HEK293 (cell line): Measurements from ENCODE around the gene ZNF597.

Experiments used
- CTCF ChIA-PET: fragments of 350-600 bp; formaldehyde crosslinking; extraction: SDS; loops from one replicate; lab custom pipeline; 2021; ENCODE audit warnings: antibody characterized with exemption; lab: Yijun Ruan, JAX
- POLR2A ChIA-PET: fragments of 300-600 bp; formaldehyde crosslinking; extraction: SDS; loops from one replicate; lab custom pipeline; 2020; ENCODE audit warnings: antibody characterized with exemption, inconsistent platforms; lab: Yijun Ruan, JAX
- H3K27ac ChIP-seq: fragments of 200-500 bp; sonication (Bioruptor generic); 2 replicates; pipeline ENCODE4 v1.5.1; 2014; ENCODE audit warnings: low read depth, low read length, control low read depth, inconsistent platforms; ENCODE audit errors: extremely low read depth
- H3K36me3 ChIP-seq, 2 experiments: fragments of 200-500 bp in 1 of 2; sonication (Bioruptor generic) in 1 of 2; 1 replicate in 1 of 2; 2 replicates in 1 of 2; pipeline ENCODE4 v1.5.1; 2014 to 2017; ENCODE audit warnings: inconsistent platforms in 2 of 2, low read length in 2 of 2; ENCODE audit not compliant: control insufficient read depth in 2 of 2, insufficient read depth in 1 of 2
- H3K4me1 ChIP-seq: fragments of 200-500 bp; sonication (Bioruptor generic); 2 replicates; pipeline ENCODE4 v1.5.1; 2014; ENCODE audit warnings: mild to moderate bottlenecking, low read length, inconsistent platforms; ENCODE audit not compliant: control insufficient read depth, insufficient read depth
- H3K4me3 ChIP-seq: 2 replicates; pipeline ENCODE4 v1.5.1; 2011; ENCODE audit warnings: low read depth, mild to moderate bottlenecking, control low read depth, low read length, moderate library complexity
- H3K9me3 ChIP-seq: fragments of 200-500 bp; sonication (Bioruptor generic); 2 replicates; pipeline ENCODE4 v1.5.1; 2014; ENCODE audit warnings: low read depth, low read length, inconsistent platforms; ENCODE audit not compliant: control insufficient read depth, insufficient read depth
- EGR2 ChIP-seq: fragments of 450-650 bp; formaldehyde crosslinking; IDR thresholded peaks from 2 replicates; pipeline ENCODE4 v1.5.1; 2016; ENCODE audit warnings: low read depth, missing biosample characterization, missing genetic modification characterization
- HIC1 ChIP-seq: fragments of 450-650 bp; formaldehyde crosslinking; IDR thresholded peaks from 2 replicates; pipeline ENCODE4 v1.5.1; 2016; ENCODE audit warnings: missing biosample characterization, missing genetic modification characterization
- KLF7 ChIP-seq: fragments of 450-650 bp; formaldehyde crosslinking; IDR thresholded peaks from 2 replicates; pipeline ENCODE4 v1.5.1; 2016; ENCODE audit warnings: missing biosample characterization, missing genetic modification characterization, borderline replicate concordance
- MEIS1 ChIP-seq: sonication (generic); formaldehyde crosslinking; IDR thresholded peaks from 2 replicates; pipeline ENCODE4 v1.8.1; 2022; ENCODE audit warnings: missing genetic modification reagents, mild to moderate bottlenecking, borderline replicate concordance
- SALL2 ChIP-seq: fragments of 450-650 bp; formaldehyde crosslinking; IDR thresholded peaks from 2 replicates; pipeline ENCODE4 v1.5.0; 2017; ENCODE audit warnings: missing biosample characterization, mild to moderate bottlenecking, missing genetic modification characterization, borderline replicate concordance
- SP3 ChIP-seq: fragments of 450-650 bp; formaldehyde crosslinking; IDR thresholded peaks from 2 replicates; pipeline ENCODE4 v1.5.1; 2016; ENCODE audit warnings: missing biosample characterization, missing genetic modification characterization
- TRIM28 ChIP-seq: IDR thresholded peaks from 2 replicates; pipeline ENCODE4 v1.6.1; 2011; ENCODE audit warnings: low read length, control low read depth, borderline replicate concordance
- ZBTB1 ChIP-seq: fragments of 450-650 bp; formaldehyde crosslinking; IDR thresholded peaks from 2 replicates; pipeline ENCODE4 v1.5.1; 2016; ENCODE audit warnings: missing biosample characterization, missing genetic modification characterization
- ZBTB48 ChIP-seq: fragments of 450-650 bp; formaldehyde crosslinking; IDR thresholded peaks from 2 replicates; pipeline ENCODE4 v1.5.1; 2016; ENCODE audit warnings: missing biosample characterization, missing genetic modification characterization
- ZFP37 ChIP-seq: fragments of 450-650 bp; formaldehyde crosslinking; IDR thresholded peaks from 2 replicates; pipeline ENCODE4 v1.5.1; 2016; ENCODE audit warnings: missing biosample characterization, missing genetic modification characterization
- ZNF280C ChIP-seq: fragments of 450-650 bp; formaldehyde crosslinking; IDR thresholded peaks from 2 replicates; pipeline ENCODE4 v1.5.1; 2016; ENCODE audit warnings: missing biosample characterization, missing genetic modification characterization
- ZNF335 ChIP-seq: fragments of 450-650 bp; formaldehyde crosslinking; conservative IDR thresholded peaks from 2 replicates; pipeline ENCODE4 v1.5.1; 2016; ENCODE audit warnings: missing biosample characterization, missing genetic modification characterization
- ZNF341 ChIP-seq: fragments of 450-650 bp; formaldehyde crosslinking; IDR thresholded peaks from 2 replicates; pipeline ENCODE4; 2016; ENCODE audit warnings: low read depth, missing biosample characterization, missing genetic modification characterization
- ZNF514 ChIP-seq: fragments of 450-650 bp; formaldehyde crosslinking; IDR thresholded peaks from 2 replicates; pipeline ENCODE4 v1.5.1; 2016; ENCODE audit warnings: missing biosample characterization, missing genetic modification characterization
- ZNF561 ChIP-seq: fragments of 450-650 bp; IDR thresholded peaks from 2 replicates; pipeline ENCODE4 v1.5.1; 2018; ENCODE audit warnings: missing biosample characterization, missing genetic modification characterization, borderline replicate concordance
- ZNF664 ChIP-seq: fragments of 450-650 bp; formaldehyde crosslinking; IDR thresholded peaks from 2 replicates; pipeline ENCODE4 v1.5.1; 2016; ENCODE audit warnings: missing biosample characterization, missing genetic modification characterization
- TF ChIP-seq, protein P1 (sequence below): fragments of 450-650 bp; formaldehyde crosslinking; IDR thresholded peaks from 2 replicates; pipeline ENCODE4 v1.5.1; 2016; ENCODE audit warnings: missing biosample characterization, missing genetic modification characterization, borderline replicate concordance

The ZNF597 gene

DNA sequence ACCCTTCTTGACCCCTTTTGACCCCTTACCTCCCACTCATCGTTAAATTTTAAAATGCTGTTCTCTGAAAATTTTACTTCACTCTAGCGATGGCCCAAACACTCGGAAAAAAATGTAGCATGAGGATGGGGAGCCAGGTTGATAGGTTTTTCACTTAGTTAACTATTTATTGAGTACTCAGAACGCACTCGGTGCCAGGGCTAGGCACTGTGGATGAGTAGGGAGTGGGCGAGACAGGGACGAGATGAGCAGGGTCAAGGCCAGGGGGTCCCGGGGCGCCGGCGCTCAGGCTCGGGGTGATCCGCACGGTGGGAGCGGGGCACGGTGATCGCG is 42.9 kb downstream of the ZNF597 start:
- H3K27ac ChIP-seq: peak overlapping the region; percentile 57; the same call in 1 of the 2 replicates
- H3K36me3 ChIP-seq: peaks cover 8 to 57% of the 10 kb centered on the region in 2 experiments; a peak in 2 of 3 replicates
- ChIA-PET CTCF (interaction anchor here (0.5 kb wide), 1 partner anchor 935 kb away, joined by 3 read pairs; no protein-coding TSS in a partner anchor), POLR2A (interaction anchor here (0.9 to 3.5 kb wide), 16 partner anchors 10 to 853 kb away, joined by 3 to 33 read pairs (median 4); partner anchors contain the start of genes NAA60, ZNF263 and ZNF597)
- 0 out of 2 replicates have a peak, but pooled peaks have one; percentile 81 for TF ChIP-seq ZNF335 (tag by site-specific recombination)
- TF ChIP-seq ZFP37 (tag by site-specific recombination): 0 out of 2 replicates have a peak, but pooled peaks have one; percentile 29
- TF ChIP-seq, protein P1, sequence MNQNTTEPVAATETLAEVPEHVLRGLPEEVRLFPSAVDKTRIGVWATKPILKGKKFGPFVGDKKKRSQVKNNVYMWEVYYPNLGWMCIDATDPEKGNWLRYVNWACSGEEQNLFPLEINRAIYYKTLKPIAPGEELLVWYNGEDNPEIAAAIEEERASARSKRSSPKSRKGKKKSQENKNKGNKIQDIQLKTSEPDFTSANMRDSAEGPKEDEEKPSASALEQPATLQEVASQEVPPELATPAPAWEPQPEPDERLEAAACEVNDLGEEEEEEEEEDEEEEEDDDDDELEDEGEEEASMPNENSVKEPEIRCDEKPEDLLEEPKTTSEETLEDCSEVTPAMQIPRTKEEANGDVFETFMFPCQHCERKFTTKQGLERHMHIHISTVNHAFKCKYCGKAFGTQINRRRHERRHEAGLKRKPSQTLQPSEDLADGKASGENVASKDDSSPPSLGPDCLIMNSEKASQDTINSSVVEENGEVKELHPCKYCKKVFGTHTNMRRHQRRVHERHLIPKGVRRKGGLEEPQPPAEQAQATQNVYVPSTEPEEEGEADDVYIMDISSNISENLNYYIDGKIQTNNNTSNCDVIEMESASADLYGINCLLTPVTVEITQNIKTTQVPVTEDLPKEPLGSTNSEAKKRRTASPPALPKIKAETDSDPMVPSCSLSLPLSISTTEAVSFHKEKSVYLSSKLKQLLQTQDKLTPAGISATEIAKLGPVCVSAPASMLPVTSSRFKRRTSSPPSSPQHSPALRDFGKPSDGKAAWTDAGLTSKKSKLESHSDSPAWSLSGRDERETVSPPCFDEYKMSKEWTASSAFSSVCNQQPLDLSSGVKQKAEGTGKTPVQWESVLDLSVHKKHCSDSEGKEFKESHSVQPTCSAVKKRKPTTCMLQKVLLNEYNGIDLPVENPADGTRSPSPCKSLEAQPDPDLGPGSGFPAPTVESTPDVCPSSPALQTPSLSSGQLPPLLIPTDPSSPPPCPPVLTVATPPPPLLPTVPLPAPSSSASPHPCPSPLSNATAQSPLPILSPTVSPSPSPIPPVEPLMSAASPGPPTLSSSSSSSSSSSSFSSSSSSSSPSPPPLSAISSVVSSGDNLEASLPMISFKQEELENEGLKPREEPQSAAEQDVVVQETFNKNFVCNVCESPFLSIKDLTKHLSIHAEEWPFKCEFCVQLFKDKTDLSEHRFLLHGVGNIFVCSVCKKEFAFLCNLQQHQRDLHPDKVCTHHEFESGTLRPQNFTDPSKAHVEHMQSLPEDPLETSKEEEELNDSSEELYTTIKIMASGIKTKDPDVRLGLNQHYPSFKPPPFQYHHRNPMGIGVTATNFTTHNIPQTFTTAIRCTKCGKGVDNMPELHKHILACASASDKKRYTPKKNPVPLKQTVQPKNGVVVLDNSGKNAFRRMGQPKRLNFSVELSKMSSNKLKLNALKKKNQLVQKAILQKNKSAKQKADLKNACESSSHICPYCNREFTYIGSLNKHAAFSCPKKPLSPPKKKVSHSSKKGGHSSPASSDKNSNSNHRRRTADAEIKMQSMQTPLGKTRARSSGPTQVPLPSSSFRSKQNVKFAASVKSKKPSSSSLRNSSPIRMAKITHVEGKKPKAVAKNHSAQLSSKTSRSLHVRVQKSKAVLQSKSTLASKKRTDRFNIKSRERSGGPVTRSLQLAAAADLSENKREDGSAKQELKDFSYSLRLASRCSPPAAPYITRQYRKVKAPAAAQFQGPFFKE (tag by site-specific recombination): 0 out of 2 replicates have a peak, but pooled peaks have one; percentile 37
- TF ChIP-seq TRIM28: no peak
- no peaks in the 10 kb centered on the region for H3K4me1 ChIP-seq
- H3K9me3 ChIP-seq: no peaks in the 10 kb centered on the region
- H3K4me3 ChIP-seq: peak overlapping the region; percentile 95

DNA sequence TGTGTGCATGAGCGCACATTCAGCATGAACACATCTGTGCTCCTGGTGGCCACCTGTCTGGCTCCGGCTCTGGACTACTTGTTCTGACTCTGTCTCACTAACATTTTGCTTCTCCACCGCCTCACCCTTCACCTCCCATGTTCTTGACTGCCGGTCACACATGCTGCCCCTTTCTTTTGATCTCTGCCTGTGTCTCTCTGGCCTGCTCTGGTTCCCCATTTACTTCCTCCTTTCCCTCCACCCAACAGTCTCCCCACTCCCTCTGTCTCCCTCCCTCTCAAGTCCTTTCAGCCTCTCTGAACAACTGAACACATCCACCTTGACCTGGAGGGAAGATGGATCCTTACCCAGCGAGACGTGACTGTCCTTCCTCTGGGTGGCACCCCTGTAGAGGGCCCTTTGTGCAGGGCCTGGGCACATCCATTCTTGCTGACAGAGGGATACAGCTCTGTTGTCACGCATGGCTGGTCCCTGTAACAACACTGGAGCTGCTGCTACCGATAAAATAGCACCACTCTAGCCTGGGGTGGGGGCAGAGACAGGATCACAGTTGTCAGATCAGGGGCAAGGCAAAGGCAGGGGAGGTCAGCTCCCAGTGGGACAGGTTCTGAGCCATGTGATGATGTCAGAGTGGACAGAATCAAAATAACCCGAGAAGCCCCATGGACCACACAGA is 53.5 kb downstream of the ZNF597 start:
- CTCF ChIA-PET: no interaction called here
- no peaks in the 10 kb centered on the region for H3K9me3 ChIP-seq
- no peaks in the 10 kb centered on the region for H3K4me1 ChIP-seq
- no peak overlapping the region for H3K27ac ChIP-seq
- peaks cover 16 to 72% of the 10 kb centered on the region in 2 experiments for H3K36me3 ChIP-seq
- POLR2A ChIA-PET: interaction anchor here (1.3 kb wide), 1 partner anchor 11 kb away, joined by 3 read pairs; the partner anchor contains the start of genes ZNF174 and ZSCAN32
- TF ChIP-seq ZNF561: no peak
- TF ChIP-seq HIC1 (tag by site-specific recombination): no peak
- TF ChIP-seq ZNF341 (tag by site-specific recombination): no peak
- H3K4me3 ChIP-seq: no peak overlapping the region

DNA sequence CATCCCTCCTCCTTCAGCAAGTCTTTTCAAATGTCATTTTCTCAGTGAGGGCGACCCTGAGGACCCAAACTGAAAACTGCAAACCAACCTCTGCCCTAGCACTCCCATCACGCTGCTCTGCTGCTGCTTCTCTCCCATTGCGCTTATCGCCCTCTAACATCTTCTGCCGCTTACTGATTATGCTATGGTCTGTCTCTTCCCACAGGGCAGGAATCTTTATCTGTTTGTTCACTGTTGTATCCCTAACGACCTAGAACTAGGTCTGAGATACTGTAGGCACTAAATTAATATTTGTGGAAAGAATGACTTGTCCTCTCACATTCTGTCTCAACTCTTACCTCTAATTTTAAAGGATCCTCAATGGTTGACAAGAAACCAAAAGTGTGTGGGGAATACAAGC is 55.0 kb downstream of the ZNF597 start:
- H3K9me3 ChIP-seq: no peaks in the 10 kb centered on the region
- CTCF ChIA-PET: interaction anchor here (0.9 kb wide), 1 partner anchor 122 kb away, joined by 4 read pairs; no protein-coding TSS in a partner anchor
- POLR2A ChIA-PET: interaction anchor here (1.1 kb wide), 1 partner anchor 8 kb away, joined by 3 read pairs; no protein-coding TSS in a partner anchor
- no peaks in the 10 kb centered on the region for H3K4me1 ChIP-seq
- peaks cover 7 to 72% of the 10 kb centered on the region in 2 experiments; a peak in 2 of 3 replicates for H3K36me3 ChIP-seq
- no peak overlapping the region for H3K27ac ChIP-seq
- no peak overlapping the region for H3K4me3 ChIP-seq
- no peak for TF ChIP-seq SALL2 (tag by site-specific recombination)
- no peak for TF ChIP-seq ZNF664 (tag by site-specific recombination)
- no peak for TF ChIP-seq MEIS1 (CRISPR knock-in tag)
- TF ChIP-seq SP3 (tag by site-specific recombination): no peak
- no peak for TF ChIP-seq ZNF280C (tag by site-specific recombination)
- no peak for TF ChIP-seq ZBTB1 (tag by site-specific recombination)
- TF ChIP-seq ZBTB48 (tag by site-specific recombination): no peak
- no peak for TF ChIP-seq KLF7 (tag by site-specific recombination)
- no peak for TF ChIP-seq EGR2
- TF ChIP-seq ZNF514 (tag by site-specific recombination): no peak
- TF ChIP-seq, all 188 proteins: peak for 0
